Colon (tissue), 2 donors: ENCODE results near the gene MYO18A.
"Not testable (repeated sequence)": the region's sequence is repeated elsewhere in the genome, so short reads cannot be mapped to it uniquely, and the experiment has no call there.

Experiments
- FAIRE-seq: peaks from 2 replicates; lab custom pipeline; 2012; peaks lifted over from hg19 to GRCh38; lab: Jason Lieb, UNC
- donor health status: control.
- donor health status: control.

Gene MYO18A, protein sequence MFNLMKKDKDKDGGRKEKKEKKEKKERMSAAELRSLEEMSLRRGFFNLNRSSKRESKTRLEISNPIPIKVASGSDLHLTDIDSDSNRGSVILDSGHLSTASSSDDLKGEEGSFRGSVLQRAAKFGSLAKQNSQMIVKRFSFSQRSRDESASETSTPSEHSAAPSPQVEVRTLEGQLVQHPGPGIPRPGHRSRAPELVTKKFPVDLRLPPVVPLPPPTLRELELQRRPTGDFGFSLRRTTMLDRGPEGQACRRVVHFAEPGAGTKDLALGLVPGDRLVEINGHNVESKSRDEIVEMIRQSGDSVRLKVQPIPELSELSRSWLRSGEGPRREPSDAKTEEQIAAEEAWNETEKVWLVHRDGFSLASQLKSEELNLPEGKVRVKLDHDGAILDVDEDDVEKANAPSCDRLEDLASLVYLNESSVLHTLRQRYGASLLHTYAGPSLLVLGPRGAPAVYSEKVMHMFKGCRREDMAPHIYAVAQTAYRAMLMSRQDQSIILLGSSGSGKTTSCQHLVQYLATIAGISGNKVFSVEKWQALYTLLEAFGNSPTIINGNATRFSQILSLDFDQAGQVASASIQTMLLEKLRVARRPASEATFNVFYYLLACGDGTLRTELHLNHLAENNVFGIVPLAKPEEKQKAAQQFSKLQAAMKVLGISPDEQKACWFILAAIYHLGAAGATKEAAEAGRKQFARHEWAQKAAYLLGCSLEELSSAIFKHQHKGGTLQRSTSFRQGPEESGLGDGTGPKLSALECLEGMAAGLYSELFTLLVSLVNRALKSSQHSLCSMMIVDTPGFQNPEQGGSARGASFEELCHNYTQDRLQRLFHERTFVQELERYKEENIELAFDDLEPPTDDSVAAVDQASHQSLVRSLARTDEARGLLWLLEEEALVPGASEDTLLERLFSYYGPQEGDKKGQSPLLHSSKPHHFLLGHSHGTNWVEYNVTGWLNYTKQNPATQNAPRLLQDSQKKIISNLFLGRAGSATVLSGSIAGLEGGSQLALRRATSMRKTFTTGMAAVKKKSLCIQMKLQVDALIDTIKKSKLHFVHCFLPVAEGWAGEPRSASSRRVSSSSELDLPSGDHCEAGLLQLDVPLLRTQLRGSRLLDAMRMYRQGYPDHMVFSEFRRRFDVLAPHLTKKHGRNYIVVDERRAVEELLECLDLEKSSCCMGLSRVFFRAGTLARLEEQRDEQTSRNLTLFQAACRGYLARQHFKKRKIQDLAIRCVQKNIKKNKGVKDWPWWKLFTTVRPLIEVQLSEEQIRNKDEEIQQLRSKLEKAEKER (N-terminal part only)

DNA sequence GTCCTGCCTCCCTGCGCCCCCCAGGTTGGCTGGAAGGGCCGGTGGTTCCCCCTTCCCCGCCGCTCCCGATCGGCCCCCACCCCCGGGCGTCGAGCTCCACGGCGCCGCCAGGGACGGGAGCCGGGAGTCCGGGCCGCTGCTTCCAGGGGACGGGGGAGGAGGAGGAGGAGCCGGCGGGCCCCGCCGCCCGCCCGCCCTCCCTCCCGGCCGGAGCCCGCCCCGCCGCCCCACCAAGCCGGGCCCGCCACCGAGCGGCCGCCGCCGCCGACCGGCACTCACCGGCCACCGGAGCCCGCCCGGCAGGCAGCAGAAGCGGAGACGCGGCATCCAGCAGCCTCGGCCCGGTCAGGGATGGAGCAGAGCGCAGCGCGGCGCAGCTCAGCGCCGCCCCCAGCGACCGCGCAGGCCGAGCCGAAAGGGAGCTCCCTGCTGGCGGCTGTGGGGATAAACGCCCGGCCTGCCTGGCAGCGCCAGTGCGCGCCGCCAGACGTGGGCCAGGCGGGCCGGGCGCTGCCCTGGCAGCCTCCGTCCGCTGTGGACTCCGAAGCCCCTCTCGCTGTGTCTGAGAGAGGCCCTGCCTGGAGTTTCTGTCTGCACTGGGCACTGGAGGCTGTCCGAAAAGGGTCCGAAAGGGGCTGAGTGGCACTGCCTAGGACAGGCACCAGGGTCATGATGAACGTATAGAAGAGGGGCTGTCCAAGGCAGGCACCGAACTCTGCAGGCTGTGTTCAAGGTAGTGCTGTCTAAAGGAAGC, at the start of gene MYO18A:
TSS of gene MYO18A (minus strand) at position 365 of the 754 bp plus-strand sequence. CDS start 13,458 bp downstream, outside the sequence.
- no peak for FAIRE-seq

DNA sequence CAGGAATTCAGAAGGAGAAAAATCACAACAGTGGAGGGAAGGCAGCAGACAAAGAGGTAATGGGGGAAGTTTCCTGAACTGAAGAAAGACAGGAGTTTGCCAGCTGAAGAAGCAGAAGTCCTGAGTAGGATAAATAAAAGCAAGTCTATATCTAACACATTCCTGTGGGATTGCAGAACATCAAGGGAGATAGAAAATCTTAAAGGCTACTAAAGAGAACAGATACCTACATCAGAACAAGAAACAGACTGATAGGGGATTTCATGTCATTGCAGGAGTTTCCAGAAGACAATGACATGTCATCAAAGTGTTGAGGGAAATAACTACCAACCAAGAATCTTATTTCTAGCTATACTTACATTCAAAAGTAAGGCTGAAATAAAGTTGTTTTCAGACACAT, 45.2 kb upstream of the MYO18A start:
- FAIRE-seq, result no peak

DNA sequence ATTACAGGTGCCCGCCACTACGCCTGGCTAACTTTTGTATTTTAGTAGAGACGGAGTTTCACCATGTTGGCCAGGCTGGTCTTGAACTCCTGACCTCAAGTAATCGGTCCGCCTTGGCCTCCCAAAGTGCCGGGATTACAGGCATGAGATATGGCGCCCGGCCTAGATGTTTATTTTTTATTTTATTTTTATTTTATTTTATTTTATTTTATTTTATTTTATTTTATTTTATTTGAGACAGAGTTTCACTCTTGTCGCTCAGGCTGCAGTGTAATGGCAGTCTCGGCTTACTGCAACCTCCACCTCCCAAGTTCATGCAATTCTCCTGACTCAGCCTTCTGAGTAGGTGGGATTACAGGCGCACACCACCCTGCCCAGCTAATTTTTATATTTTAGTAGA, 41.1 kb upstream of the MYO18A start:
- FAIRE-seq, result not testable (repeated sequence)

DNA sequence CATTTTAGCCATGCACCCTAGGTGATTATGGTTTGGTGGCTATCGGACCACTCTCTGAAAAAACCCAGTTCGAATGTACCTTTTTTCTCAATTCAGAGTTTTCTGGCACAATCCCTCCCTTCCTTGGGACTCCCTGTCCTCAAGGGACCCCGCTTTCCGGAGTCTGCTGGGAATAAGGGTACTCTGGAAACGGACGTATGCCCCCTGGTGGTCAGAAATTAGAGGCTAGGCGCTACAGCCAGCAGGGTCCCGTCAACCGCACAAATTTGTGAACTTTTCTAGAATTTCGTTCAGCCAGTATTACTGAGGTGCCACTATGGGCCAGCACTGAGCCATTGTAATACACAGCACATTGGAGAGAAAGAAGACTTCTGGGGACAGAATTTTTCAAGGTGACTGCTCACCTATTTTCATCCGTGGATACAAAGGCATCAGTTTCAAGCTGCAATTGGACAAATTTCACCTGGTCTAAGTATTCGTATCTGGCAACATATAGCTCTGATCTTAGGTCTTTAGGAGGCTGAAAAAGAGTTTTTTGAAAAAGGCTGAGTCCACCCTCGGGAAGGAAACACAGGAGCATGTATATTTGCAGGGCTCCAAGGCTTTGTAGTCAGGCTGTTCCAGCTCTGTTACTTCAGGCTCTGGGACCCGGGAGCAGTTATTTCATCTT, 39.3 kb upstream of the MYO18A start:
- no peak for FAIRE-seq

DNA sequence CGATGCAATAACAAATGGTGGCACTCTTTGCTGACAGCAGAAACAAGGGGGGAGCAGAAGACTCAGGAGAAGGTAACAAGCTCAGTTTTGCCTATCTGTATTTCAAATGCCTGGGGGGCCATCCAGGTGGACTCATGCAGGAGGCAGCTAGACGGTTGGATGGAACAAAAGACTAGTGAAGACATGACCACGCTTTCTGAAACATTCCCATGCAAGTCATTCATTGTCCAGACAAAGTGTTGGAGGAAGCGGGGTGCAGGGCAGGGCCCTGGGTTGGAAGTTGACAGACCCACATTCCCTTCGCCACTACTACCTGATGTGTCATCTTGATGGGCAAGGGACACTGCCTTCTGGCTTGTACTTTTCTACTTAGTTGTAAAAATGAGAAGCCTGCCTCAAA, 36.7 kb upstream of the MYO18A start:
- FAIRE-seq, result no peak

DNA sequence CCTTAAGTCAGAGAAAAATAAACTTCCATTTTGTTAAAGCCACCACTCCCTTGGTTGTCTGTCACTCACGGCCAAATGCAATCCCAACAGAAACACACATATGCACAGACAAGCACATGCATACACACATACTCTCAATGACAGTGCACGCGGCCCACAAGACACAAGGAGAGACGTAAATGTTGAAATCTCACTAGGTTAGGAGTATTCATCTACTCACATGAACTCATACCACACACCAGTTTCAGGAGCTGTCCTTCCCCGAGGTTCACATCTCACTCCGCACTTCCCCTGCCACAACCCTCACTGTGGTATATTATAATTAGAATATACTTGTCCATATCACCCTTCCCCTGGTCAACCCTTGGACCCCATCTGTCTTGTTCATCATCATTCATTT, 36.0 kb upstream of the MYO18A start:
- no peak for FAIRE-seq

DNA sequence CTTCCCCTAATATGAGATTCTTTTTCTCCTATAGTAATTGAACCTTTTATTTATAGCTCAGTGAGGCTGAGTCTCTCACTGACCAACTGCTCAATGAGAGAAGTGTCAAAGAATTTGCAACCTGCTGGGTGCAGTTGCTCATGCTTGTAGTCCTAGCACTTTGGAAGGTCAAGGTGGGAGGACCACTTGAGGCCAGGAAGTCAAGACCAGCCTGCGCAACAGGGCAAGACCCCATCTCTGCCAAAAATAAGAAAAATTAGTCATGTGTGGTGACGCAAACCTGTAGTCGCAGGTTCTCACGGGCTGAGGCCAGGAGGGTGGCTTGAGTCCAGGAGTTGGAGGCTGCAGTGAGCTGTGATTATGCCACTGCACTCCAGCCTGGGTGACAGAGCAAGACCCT, 35.5 kb upstream of the MYO18A start:
- no peak for FAIRE-seq

DNA sequence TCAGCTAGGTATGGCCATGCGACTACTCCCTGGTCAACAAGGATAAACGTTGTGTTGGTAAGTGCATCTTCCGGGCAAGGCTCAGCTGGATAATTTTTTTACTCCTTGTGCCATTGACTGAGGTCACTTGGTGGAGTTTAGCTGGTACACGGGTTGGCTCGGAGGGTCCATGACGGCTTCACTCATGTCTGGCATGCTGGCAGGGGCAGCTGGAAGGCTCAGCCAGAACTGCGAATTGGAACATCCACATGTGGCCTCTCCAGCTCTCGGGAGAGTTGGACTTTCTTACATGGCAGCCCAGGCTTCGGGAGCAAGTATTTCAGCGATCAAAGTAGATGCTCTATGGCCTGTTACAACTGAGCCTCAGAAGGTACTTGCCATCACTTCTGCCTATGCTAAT, 35.0 kb upstream of the MYO18A start:
- FAIRE-seq, result no peak

DNA sequence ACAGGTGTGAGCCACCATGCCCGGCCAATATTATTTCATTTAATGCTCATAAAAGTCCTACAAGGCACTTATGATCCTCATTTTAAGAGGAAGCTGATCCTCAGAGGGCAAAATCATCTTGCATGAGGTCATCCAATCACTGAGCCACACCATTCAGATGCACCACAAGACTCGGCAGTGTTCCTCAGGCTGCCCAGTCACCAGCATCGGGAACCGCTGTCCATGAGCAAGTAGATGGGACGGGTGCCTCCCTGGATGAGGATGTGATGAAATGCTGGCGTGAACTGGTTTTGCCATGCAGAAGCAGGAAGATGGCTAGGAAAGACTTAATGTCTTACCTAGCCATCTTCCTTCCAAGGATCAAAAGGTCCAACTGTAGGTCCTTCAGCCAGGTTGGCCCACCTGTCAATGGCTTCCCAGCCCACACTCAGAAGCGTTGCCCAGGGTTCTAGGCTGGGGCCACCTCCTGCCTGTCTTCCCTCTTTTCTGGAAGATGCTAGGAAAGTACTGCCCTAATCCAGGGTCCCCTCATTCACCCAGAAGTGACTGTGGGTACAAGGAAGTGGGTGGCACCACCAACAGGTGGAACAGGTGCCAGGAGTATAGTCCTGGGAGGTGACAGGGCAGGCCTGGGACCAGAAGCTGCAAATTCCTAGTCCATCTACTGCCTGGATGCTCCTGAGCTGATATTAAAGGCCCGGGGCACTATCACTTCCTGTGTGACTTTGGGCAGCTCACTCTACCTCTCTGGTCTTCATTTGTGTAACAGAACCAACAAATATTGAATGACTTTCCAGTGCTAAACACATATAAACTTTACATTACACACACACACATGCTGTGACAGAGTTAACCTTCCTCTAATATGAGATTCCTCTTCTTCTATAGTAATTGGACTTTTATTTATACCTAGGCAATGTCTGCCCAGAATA, 34.3 kb upstream of the MYO18A start:
- no peak for FAIRE-seq

DNA sequence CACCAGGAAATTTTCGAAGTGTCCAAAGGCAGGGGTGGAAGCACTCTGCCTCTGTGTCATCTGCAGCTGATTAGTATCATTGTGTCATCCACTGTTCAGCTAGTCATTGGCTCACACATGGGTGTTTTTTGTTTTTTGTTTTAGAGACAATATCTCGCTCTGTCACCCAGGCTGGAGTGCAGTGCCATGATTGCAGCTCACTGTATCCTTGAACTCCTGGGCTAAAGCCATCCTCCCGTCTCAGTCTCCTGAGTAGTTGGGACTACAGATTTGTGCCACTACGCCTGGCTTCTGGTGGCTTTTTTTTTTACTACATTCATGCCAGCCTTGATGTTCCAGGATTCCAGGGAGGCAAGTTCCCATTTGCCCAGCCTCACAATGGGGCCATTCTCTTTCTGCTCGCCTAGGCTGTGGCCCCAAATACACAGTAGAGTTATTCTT, 32.5 kb upstream of the MYO18A start:
- FAIRE-seq, result no peak

DNA sequence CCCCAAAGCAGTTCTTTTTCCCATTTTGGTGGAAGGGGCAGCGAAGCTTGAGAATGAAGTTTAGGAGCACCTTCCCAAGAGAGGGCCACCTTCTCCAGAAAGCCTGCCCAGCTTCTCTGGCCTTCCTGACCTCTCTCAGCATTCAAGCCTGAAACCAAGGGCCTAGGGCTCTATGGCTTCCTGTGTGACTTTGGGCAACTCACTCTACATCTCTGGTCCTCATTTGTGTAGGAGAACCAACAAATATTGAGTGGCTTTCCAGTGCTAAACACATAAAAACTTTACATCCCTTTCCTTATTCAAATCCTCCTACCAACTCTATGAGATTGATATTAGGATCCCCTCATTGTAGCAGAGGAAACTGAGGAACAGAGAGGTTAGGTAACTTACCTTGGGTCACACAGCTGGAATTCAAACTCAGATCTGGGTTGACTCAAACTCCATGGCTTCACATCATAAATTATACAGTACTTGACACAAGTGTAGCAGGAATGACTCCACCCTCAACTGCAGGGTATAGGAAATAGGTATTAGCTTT, 32.0 kb upstream of the MYO18A start:
- no peak for FAIRE-seq

DNA sequence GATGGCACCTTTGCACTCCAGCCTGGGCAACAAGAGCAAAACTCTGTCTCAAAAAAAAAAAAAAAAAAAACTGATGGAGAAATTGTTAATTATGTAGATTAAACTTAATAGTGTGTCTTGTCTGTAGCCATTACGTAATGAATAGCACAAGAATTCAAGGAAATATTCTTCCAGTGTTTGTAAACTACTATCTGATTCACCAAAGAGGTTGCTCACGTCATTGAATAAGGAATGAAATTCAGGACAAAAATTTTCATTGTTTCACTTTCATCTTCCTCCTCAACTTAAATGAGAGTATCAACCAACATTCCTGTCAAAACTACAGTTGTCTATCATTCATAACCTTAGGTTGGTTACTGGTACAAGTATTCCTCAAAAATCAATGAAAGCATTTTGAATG, 30.7 kb upstream of the MYO18A start:
- no peak for FAIRE-seq

DNA sequence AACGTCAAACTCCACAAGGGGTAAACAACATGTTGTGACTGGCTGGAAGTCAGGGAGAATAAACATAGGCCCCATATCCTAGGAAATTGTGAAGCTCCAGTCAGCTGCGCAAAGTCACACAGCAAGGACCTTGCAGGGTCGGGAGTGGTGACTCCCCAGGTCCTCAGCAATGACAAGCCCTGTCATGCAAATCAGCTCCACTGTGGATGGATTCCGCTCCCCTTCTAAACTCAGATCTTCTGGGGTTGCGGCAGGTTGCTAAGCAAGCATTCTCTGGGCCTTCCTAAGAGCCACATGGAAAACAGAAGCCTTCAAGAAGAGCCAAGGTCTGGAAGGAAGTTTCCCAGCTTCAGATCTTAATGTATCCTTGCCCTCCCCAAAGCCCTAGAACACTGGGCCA, 28.9 kb upstream of the MYO18A start:
- FAIRE-seq, result no peak

DNA sequence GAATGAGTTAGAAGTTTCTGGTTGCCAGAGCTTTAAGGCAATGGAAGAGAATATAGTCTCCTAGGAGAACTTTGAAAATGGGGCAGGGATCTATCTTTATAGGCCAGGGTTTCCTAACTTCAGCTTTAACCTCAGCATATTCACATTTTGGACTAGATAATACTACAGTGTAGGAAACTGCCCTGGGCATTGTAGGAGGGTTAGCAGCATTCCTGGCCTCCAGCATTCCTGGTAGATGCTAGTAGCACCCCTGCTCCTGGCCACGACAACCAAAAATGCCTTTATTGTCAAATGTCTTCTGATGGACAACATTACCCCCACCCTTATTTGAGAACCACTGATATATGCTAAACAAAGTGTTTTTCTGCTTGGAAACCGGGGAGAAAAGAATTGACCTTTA, 27.8 kb upstream of the MYO18A start:
- FAIRE-seq, result no peak

DNA sequence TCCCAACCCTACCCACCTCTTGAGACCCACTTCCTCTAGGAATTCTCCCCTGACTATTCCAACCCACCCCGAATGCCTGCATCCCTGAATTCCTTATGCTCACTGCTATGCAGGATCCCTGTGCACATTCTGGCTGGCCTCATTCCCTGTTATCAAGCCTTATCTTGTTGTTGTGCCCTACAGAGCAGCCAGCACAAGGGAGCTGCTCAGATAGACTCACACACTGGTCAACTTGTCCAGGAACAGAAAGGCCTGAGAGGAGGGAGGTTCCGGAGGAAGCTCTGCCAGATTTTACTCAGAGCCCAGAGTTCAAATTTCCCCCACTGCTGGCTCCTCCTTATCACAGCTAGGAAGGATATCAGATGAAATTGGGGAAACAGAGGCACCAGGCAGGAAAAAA, 24.8 kb upstream of the MYO18A start:
- no peak for FAIRE-seq

DNA sequence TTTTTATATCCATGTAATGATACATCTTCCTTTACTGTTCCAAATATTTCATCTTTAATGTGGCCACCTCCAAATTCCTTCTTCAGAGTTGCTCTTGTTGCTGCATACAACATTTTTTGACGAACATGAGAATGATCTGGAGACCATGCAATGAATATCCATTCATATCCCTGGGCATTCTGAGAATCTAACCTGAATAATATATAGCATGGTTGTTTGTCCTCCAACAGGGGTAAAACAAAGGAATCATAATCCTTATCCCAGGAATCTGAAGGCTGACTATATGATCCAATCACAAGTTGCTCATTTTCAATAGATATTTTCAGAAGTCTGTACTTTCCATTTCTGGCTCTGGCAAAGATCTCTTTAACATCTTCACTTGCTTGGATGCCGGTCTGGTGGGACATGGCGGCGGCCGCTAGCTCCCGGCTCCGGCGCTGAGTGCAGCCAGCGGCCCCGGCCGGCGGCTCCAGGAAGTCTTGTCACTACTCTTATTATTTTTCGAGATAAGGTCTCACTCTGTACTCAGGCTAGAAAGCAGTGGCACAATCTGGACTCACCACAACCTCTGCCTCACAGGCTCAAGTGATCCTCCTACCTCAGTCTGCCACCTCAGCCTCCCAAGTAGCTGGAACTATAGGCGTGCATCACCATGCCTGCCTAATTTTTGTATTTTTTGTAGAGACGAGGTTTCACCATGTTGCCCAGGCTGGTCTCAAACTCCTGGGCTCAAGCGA, 24.0 kb upstream of the MYO18A start:
- not testable (repeated sequence) for FAIRE-seq

DNA sequence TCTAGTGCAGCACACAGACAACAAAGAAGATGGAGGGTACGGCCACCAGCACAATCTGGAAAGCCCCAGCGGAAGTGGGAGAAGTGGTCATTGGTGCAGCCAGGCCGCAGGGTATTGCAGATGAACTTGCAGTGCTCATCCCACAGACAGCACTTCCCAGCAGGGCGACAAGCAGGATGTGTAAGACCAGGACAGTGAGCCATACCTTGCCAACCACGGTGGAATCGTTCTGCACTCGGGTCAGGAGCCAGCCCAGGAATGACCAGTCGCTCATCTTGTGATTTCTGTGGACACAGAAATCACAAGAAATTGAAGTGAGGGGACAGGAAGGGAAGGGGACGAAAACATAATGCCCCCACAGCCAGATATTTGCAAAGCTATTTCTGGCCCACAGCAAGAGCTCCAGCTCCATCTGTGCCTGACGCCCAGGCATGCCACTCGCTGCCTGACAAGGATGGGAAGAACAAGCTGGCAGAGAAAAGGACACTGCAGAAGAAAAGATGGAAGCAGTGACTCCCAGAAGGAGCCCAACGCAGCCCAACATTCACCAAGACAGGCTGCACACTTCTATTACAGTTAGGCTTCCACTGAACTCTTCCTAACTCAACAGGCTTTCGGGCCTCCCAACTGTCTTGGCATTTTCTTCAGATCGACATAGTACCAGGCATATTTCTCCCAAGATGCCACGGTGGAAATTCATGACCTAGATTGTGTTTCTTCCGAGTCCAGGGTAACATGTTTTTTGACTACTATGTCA, 17.5 kb upstream of the MYO18A start:
- no peak for FAIRE-seq
